ENCODE results near the gene NUMBL.
"Not testable (repeated sequence)": the region's sequence is repeated elsewhere in the genome, so short reads cannot be mapped to it uniquely, and the experiment has no call there.

DNA sequence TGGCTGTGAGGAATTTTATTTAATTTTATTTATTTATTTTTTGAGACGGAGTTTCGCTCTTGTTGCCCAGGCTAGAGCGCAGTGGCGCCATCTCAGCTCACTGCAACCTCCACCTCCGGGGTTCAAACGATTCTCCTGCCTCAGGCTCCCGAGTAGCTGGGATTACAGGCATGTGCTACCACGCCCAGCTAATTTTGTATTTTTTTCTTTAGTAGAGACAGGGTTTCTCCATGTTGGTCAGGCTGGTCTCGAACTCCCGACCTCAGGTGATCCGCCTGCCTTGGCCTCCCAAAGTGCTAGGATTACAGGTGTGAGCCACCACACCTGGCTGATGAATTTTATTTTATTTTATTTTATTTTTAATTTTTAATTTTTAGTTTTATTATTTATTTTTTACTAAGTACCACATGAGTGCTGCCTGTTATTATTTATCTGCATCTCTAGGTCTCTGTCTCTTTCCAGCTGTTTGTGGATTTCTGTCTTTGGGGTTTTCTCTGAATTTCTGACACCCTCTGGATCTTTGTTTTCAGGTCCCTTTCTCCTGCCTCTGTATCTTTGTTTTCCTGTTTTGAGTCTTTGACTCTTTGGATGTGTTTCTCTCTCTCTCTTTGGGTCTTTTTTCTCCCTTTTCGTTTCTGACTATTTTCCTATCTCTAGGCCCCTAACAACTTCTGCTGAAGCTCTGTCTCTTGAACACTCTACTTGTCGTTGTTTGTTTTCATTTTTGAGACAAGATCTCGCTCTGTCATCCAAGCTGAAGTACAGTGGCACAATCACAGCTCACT, 65.9 kb downstream of the NUMBL start:
- TF ChIP-seq EZH2 (IDR thresholded peaks at IDR 0.05; ENCODE audit: insufficient read depth, poor library complexity, severe bottlenecking); EZH2phosphoT487 (IDR thresholded peaks at IDR 0.05; ENCODE audit: insufficient read depth, low read depth): not testable (repeated sequence)

Data from GM23248 (cell line).